H1 (cell line): ENCODE measurements around the gene NDC1. TPM values are rescaled to one million over a fixed set of nuclear protein-coding genes. Genes with fewer than 3 reads are reported as not detected.

Source experiments
- CHD7 ChIP-seq: fragments of 300-600 bp; sonication (generic); IDR thresholded peaks from 2 replicates; pipeline ENCODE4 v1.7.1; 2012; ENCODE audit warnings: low read length, moderate library complexity, mild to moderate bottlenecking, inconsistent platforms; ENCODE audit not compliant: insufficient replicate concordance
- polyA plus RNA-seq, 7 experiments: library from polyadenylated mRNA; depleted of rRNA in 3 of 7; stranded (reverse) in 5 of 7; unstranded in 2 of 7; fragments of >200 nt in 5 of 7; fragments of 200-250 nt in 2 of 7; gene quantifications; 1 replicate in 5 of 7; 2 replicates in 1 of 7; 4 replicates in 1 of 7; pipeline versions ENCODE4 v1.2.1 to v1.2.3, GENCODE V29; 2011 to 2013; ENCODE audit warnings: missing spikeins in 2 of 7, mixed read lengths in 2 of 7
- total RNA-seq: library from RNA; stranded (reverse); fragmentation: NEBNext Ultra II Directional; extraction: Animal tissue kit (Norgen Biotek cat#: 25700); gene quantifications from 2 replicates; pipeline ENCODE4 v1.2.1, GENCODE V29; 2021

The NDC1 gene
- total and polyA plus RNA-seq, 2 of the 8 experiments (the other 6 are each of a cell fraction or from before 2014, with no cell fraction given): 62.9 to 66.1 TPM

DNA sequence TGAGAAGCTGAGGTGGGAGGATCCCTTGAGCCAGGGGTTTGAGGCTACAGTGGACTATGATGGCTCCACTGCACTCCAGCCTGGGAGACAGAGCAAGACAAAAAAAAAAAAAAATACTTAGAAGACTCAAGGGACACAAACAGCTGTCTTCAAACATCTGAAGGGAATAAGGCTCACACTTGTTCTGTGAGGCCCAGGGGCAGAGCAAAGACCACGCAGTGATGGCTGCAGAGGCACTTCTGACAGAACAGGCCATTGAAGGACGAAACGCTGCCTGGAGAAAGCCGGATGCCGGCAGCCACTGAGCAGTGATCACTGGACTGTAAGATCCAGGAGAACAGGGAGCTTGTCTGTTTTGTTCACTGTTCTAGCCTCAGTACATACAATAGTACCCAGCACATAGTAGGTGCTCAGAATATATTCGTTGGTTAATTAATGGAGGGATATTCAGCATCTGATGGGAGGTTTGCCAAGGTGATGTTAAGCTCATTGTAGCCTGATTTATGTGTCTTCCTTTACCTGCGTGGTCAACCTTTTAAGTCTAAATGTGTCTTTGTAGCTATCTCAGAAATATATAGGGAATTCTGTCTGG lies 12.1 kb upstream of the NDC1 start (continued):
- no peak for TF ChIP-seq CHD7
